HG02798 (cell line): ENCODE measurements around the gene RNF34.
A peak's percentile ranks its signal among the peaks of the same experiment; 100 is the strongest.

Source experiments
- ATAC-seq: cut with Tn5 transposase; IDR thresholded peaks from one replicate; pipeline ENCODE4 v1.9.1; 2021; ENCODE audit warnings: mild to moderate bottlenecking; ENCODE audit not compliant: unreplicated experiment, poor library complexity

RNF34 gene

DNA sequence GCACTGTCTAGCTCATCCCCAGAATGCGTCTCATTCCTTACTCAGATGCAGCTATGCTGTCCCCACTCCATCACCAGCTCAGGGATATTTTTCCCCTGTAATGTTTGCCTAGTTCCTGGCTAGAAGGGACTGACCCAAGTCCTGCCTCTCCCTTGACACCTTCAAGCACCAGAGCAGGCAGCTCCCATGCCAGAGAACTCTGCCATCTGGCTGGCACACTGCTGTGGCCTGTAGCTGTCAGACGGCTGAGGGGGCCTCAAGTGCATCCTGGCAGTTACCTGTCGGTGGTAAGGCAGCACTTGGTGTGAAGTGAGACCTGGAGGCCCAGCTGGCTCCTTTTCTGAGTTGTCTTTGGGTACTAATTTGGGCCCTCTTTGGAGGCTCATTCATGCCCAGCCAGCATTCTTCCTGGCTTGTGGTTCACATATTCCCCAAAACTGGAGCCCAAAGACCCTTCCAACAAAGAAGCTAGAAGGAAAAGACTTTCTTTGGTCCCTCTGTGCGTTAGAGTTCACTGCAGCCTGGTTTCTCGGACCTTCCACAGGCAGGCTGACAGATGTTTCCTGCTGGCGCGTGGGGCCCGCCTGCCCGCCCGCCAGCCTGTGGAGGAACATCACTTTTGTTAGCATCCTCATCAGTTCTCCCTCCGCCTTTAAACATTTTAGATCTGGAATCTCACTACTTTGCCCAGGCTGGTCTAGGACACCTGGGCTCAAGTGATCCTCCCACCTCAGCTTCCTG is 33.0 kb downstream of the RNF34 start:
- no peak for ATAC-seq

DNA sequence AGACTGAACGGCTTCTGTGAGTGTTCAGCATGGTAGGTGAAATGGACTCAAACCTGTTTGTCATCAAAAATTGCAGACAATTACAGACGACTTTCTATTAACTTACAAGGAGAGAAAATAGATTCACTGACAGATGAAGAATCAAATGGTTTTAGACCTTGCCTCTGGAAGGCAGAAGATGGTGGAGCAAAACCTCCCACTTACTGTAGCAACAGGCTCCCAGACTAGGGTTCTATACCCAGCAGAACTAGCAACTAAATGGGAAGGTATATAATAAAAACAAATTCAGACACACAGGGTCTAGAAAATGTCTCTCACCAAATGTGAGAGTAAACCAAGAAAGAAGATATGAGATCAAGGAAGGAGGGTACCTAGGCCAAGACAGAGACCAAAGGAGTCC is 36.8 kb downstream of the RNF34 start:
- ATAC-seq: no peak

DNA sequence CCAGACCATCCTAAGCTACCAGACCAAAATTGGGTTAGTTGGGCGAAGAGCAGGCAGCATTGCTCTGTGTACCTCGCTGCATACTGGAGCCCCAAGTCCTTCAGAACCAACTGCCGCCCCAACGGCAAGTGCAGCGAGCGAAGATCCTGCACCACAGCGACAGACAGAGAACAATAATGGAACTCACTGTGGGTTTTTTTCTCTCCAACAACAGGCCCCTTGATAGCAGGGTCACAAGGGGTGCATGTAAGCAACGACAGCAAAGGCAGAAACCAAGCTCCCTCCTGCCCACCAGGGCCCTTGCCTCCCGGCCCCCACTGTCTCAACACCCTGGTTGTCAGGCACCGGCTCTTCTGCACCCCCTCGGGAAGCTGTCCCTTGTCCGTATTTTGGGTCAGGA is 39.0 kb downstream of the RNF34 start:
- ATAC-seq: no peak

DNA sequence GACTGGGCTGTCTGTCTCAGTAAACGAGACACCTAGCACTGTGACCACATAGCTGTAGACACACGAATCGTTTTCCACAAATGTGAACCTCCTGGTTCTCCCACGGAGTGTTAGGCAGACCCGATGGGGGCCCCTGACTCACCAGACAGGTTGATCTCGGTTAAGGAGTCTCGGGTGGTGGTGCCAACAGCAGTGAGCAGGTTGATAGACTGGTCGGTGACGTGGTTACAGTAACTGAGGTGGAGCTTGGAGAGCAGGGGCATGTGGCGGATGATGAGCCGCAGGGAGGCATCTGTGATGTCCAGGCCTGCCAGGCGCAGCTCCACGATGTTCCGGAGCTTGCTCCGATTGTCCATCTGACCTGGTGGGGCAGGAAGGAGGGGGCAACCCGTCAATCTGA is 39.8 kb downstream of the RNF34 start:
- no peak for ATAC-seq

DNA sequence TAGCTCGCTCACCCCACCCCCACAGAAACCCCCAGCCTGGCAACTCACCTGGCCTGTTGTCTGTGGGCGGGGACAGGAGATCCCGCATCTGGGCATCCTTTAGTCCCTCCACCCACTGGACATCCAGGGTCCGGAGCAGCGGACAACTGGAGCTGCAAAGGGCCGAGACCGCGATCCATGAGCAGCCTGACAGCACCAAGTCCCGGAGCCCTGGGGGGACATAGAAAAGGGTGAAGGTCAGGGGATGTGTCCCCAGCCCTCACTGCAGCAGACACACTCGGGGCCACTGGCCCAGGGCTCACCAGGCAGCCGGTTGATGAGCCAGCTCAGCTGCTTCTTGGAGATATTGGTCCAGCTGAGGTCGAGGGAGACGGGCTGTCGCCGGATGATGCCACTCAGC is 40.9 kb downstream of the RNF34 start:
- ATAC-seq: no peak

DNA sequence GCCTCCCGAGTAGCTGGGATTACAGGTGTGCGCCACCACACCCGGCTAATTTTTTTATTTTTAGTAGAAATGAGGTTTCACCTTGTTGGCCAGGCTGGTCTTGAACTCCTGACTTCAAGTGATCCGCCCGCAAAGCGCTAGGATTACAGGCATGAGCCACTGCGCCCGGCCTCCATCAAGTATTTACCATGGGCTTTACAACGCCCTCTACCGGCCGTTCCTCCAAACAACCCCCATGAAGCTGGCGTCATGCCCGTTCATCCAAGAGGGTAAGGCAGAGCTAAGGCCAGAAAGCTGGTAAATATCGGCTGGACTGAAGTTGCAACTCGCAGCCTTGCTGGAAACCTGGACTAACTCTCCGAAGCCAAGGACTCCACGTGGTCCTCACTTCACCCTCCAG is 41.6 kb downstream of the RNF34 start:
- no peak for ATAC-seq

DNA sequence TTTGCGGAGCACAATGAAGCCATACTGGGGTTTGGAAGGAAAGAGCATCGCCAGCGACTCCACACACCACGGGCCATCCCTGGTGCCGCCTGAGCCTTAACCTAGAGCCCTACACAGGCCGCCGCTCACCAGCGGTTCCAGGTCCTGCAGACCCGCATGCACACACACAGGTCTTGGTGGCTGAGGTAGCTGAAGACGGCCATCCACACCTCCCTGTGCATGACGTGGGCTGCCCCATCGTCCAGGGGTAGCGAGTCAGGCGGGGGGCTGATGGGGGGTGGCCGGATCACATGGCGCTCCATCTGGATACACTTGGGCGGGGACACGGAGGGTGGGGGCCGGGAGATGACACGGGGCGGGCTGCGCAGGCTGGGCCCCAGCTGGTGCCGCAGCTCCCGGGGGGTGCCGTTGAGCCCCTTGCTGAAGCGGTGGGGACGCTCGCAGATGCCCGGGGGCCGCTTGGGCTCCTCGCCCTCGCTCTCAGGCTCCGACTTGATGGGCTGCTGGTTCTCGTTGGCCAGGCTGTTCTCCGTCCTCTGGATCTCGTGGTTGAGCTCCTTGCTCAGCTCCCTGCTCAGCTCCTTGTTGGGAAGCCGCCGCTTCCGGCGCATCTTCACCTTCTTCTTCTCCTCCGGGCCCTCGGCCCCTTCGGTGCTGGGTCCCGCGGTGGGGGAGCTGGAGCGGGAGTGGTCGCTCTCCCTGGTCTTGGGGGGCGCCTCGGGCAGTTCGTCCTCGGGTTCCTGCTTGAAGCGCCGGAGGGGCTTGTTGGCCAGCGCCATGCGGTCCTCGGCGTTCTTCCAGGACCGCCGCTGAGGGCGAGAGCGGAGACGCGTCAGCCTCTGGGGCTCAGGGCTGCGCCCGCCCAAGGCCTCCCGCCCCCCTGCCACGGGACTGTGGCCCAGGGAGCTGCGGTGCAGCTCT is 42.4 kb downstream of the RNF34 start:
- ATAC-seq: no peak

DNA sequence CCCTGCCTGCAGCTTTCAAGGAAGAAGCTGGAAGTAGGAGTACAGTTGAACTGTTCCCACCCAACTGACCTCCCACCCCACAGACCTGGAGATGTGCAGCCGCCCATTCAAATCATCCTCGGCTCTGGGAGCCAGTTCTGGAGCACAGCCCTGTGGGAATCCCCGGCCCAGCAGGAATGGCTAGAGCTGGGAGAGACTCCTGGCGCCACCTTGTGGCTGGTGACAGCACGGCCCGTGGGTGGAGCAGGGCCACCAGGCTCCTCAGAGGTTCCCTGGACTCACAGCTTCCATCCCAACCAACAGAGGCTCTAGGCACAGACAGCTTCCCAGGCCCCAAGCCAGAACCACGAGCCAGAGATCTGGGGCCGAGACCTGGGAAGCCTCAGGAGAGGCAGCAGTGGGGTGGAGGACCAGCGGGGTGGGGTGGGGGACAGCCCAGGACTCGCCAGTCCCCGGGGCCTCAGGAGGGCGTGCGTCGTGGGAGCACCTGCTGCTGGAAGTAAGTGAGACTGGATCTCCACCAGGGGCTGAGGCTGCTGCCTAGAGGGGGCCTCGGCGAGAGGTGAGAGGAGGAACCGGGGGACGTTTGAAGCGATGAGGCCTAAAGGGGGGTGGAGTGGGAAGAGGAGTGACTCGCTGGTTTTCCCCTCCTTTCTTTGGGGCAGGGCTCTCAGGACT is 43.4 kb downstream of the RNF34 start:
- peak; percentile 60 for ATAC-seq

DNA sequence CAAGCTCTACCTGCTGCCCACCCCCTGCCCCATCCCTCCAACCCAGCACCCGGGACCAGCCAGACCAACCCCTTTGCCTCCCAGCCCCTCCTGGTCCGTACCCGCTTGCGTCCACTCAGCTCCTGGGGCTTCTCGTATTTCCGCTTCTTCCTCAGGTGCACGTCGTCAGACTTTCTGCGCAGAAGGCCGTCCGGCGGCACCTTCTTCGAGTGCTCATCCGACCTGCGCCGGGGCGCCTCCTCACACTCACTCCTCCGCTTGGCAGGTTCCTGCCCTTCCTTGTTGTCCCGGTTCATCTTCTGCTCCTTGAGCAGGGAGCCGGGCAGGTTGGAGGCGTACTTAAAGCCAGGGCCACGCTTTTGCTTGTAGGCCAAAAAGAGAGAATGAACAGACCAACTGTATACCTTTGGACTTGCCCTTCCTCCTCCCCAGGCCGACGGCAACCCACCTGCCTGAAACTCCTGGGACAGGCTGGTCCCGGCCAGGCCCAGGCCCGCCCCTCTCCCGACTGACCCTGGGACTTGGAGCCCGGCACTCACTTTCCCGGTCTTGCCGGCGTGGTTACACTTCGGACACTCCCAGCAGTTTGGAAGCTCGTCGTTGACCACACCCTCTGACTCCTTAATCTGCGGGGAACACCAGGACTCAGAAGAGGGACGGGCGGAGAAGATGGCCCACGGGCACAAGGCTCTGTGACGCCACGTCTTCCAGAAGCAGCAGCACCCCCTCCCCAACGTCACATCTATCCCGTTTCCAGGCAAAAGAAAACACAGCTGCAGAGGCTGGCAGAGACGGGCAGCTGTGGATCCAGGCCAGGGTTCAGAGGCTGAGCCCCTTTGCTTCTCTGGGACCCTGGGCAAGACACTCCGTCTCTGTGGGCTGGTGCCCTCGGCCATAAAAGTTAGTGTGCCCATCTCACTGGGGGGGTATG is 44.3 kb downstream of the RNF34 start:
- no peak for ATAC-seq

DNA sequence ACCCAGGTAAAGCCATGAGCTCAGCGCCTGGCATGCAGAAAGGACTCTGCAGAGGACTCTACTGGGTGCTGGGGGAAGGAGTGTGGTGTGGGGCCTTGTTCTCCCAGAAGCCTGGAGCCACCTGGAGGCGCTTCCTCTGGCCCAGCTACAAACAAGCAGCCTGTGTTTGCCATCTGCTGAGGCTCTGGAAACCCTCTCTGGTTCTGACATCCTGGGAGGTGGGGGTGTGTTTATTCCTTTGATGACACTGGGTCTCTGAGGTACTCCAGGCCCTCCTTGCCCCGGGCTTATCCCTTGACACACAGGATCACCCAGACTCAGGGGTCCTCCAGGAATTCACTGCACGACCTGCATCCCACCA is 44.9 kb downstream of the RNF34 start:
- no peak for ATAC-seq

DNA sequence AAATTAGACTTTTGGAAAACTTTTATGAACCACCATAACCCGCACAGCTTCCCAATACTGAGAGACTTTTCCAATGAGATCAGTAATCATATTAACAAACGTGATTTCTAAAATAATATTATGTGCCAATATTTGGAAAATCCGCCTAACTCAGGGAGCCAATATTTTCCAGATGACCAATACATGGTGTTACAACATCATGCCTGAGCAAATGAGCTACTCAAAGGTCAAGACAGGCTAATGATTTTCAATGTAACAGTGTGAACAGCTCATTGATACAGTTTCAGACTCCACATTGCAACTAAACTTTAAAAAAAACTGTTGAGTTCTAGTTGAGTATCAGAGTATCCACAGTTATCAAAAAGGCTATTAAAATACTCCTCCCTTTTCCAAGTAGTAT is 46.8 kb downstream of the RNF34 start:
- no peak for ATAC-seq

DNA sequence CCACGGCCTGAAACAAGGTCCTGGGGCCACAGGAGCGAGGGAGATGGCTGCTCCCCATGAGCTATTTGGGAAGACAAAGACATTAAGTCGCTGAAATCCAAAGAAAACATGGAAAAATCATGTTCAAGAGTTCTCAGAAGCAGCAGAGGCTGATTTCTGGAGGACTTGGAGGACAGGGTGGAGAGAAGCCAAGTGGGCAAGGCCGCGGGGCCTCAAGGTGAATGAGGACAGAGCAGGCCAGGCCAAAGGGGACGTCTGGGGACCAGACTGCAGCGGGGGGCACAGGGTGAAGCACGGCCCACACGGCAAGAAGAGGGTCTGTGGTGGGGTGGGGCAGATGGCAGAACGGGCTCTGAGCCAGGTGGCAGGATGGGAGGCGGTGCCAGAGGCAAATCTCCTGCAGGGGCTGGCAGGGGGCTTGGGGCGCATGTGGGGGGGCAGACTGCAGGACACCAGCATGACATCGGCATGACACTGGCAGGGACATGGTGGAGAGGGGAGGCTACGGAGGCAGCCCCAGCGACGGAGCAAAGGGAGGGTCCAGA is 48.9 kb downstream of the RNF34 start:
- no peak for ATAC-seq

DNA sequence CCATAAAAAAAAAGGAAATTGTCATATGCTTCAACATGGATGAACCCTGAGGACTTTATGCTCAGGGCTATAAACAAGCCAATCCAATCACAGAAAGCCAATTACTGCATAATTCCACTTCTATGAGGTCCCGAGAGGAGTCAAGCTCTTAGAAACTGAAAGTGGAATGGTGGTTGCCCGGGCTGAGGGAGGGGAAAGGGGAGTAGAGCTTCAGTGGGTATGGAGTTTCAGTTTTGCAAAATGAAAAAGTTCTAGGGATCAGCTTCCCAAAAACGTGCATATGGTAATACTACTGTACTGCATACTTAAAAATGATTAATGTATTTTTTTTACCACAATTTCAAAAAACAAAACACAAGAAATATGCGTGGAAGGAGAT is 52.0 kb downstream of the RNF34 start:
- ATAC-seq: no peak

DNA sequence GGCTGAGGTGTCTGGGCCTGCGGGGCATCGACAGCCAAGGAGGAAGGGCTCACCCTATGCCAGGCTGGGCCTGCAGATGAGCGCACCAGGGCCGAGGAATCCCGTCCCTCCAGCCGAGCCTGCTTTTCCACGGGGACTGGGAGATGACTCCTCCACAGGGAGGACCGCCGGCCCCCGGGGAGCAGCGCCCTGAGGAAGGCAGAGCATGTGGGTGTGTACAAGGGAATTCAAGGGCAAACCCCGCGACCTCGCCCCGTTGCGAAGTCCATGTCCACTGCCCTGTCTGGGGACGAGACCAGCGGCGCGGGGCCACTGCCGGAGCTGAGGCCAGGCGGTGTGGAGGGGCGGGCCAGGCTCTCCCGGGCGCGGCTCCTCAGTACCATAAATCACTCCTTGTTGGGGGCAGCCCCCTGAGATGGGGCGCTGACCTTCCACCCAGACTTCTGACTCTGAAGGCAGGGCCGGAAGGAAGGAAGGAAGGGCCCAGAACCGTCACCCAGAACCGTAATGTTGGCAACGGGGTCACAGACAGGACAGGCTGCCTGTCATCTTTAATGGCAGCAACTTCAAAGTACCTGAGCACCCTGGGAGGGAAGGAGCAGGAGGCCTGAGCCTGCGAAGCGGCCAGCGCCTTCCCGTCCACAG is 52.5 kb downstream of the RNF34 start:
- ATAC-seq: no peak

DNA sequence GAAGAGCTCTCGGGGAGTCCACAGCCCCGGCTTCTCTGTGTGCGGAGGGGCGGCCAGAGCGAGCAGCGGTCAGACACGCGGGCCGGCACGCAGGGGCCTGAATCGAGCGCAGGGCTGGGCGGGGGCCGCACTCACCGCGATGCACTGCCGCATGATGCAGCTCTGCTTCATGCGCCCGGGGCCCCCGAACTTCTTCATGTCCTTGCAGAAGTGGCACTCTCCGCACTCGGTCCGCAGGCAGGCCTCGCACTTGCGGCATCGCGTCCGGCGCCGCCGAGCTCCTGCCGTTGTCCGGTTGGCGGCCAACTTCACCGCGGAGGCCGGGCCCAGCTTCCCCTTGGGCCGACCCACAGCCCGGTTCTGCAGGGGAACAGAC is 53.1 kb downstream of the RNF34 start:
- no peak for ATAC-seq

DNA sequence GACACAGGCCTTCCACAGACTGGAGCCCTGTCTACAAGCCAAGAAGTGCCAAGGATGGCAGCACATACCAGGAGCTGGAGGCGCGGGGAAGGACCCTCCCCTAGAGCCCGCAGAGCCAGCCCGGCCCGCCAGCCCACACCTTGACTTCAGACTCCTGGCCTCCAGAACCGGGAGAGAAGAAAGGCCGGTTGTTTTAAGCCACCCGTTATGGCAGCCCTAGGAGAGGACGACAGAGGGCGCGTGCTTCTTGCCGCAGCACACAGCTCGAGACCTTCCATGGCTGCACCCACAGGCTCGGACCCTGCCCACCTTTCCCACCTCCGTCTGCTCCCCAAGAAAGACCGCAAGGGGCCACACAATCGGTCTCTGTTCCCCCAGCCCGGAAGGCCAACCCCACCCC is 53.7 kb downstream of the RNF34 start:
- no peak for ATAC-seq

DNA sequence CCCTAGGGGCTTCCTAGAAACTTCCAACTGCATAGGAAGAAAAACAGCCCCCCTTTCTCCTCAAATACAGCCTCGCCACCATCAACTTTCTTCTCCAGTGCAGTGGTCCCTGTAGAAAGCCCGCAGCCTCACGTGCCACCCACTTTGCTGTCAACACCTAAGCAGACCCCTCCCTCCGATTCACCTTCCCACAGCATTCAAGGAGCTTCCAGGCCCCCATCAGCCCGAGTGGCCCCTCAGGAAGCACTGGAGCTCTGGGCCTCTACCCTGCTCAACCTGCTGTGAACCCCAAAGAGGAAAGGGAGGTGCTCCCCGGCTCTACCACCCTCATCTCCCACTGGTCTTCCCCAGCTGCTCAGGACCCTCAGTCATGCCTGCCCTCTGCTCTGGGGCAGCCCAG is 55.0 kb downstream of the RNF34 start:
- ATAC-seq: no peak

DNA sequence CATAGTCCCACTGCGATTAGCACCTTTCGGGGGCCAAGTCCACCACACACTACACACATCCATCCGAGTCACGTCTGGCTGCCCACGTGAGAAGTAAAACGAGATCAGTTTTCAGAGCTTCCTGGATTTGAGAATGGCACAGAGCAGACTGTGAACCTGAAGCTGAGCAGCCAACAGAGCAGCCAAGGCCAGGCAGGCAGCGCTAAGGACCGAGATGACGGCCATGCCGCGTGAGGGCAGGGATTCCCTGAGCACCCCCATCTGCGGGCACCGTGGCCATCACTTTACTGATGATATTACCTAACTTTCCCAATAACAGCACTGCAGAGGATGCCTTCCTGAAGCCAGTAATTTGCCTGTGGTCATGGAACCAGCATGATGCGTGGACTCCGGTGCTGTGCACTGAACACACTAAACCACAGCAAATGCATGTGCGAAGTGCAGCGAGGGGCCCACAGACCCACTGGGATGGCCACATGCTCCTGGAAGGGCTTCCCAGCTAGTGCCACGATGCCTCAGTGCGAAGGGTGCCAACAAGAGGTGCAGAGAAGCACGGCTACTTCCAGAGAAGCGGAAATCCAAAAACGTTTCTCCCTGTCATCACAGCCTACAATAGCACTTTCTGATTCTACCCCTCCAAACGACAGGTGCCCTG is 56.0 kb downstream of the RNF34 start:
- ATAC-seq: no peak

DNA sequence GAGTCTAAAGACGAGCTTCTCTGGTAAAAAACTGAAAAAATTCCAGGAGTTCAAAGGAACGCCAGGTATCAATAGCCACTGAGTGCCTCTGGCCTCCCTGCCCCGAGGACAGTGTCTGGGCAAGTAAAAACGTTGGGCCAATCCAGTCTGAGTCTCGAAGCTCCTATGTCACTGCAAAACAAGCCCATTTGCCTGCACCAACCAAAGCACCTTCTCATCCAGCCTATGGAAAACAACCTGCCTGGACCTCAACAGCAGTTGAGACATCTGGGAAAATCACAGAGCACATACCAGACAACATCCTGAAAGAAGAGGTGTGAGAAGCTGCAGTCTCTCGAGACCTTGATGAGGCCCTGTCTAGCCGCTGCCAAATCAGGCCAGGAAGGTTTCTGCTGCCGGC is 56.6 kb downstream of the RNF34 start:
- ATAC-seq: no peak
